ENCODE measurements around the gene OBP2B. TPM values are rescaled to one million over a fixed set of nuclear protein-coding genes. Genes with fewer than 3 reads are reported as not detected.
"Not testable (repeated sequence)": the region's sequence is repeated elsewhere in the genome, so short reads cannot be mapped to it uniquely, and the experiment has no call there.

The OBP2B gene
- total RNA-seq, 1 experiment from 2014 or later: not detected

- peak; percentile 11 for DNase-seq (ENCODE audit: low read depth)
These were observed 29.9 kb upstream of the OBP2B start for GRCh38 chr9:133238851-133239532.

GRCh38 chr9:133238272-133238850, 29.3 kb upstream of the OBP2B start:
- no peak for DNase-seq (ENCODE audit: low read depth)

- peak; percentile 10 for DNase-seq (ENCODE audit: low read depth)
These were observed 28.1 kb upstream of the OBP2B start for GRCh38 chr9:133237035-133237731.

GRCh38 chr9:133236291-133237034, 27.4 kb upstream of the OBP2B start:
- DNase-seq (ENCODE audit: low read depth): not testable (repeated sequence)

- DNase-seq (ENCODE audit: low read depth): no peak
These were observed 26.6 kb upstream of the OBP2B start for GRCh38 chr9:133235549-133236222.

GRCh38 chr9:133234577-133235322, 25.7 kb upstream of the OBP2B start:
- DNase-seq (ENCODE audit: low read depth): no peak

GRCh38 chr9:133233681-133234432, 24.8 kb upstream of the OBP2B start:
- DNase-seq (ENCODE audit: low read depth): peak; percentile 65

GRCh38 chr9:133231934-133232568, 23.0 kb upstream of the OBP2B start:
- DNase-seq (ENCODE audit: low read depth): not testable (repeated sequence)

GRCh38 chr9:133230514-133230913, 21.5 kb upstream of the OBP2B start:
- DNase-seq (ENCODE audit: low read depth): not testable (repeated sequence)

GRCh38 chr9:133230093-133230492, 21.0 kb upstream of the OBP2B start:
- no peak for DNase-seq (ENCODE audit: low read depth)

- DNase-seq (ENCODE audit: low read depth): not testable (repeated sequence)
These were observed 19.6 kb upstream of the OBP2B start for GRCh38 chr9:133228474-133229193.

- not testable (repeated sequence) for DNase-seq (ENCODE audit: low read depth)
These were observed 18.9 kb upstream of the OBP2B start for GRCh38 chr9:133227996-133228395.

- no peak for DNase-seq (ENCODE audit: low read depth)
These were observed 18.3 kb upstream of the OBP2B start for GRCh38 chr9:133227242-133227860.

- no peak for DNase-seq (ENCODE audit: low read depth)
These were observed 17.4 kb upstream of the OBP2B start for GRCh38 chr9:133226219-133227171.

- no peak for DNase-seq (ENCODE audit: low read depth)
These were observed 16.3 kb upstream of the OBP2B start for GRCh38 chr9:133225171-133226011.

- DNase-seq (ENCODE audit: low read depth): no peak
These were observed 15.7 kb upstream of the OBP2B start for GRCh38 chr9:133224762-133225161.

Measured in HT1080 (cell line).